GM18519 (cell line): ENCODE results near the gene VPS54.

Experiments
- ATAC-seq: cut with Tn5 transposase; IDR thresholded peaks from one replicate; pipeline ENCODE4 v1.9.1; 2021; ENCODE audit warnings: mild to moderate bottlenecking, moderate library complexity; ENCODE audit not compliant: unreplicated experiment, low FRiP score

Gene VPS54

GRCh38 chr2:64019083-64019974, at the start of gene VPS54:
TSS of gene VPS54 (minus strand) at chr2:64019428. CDS start at chr2:63983999, 35,429 bp downstream.
- ATAC-seq, result peak; percentile 40

- no peak for ATAC-seq
Measured at GRCh38 chr2:64067326-64067725, 48.1 kb upstream of the VPS54 start.

- no peak for ATAC-seq
Measured at GRCh38 chr2:64065516-64065915, 46.3 kb upstream of the VPS54 start.

GRCh38 chr2:64063924-64064331, 44.7 kb upstream of the VPS54 start:
- ATAC-seq, result no peak

GRCh38 chr2:64063454-64063853, 44.2 kb upstream of the VPS54 start:
- ATAC-seq, result no peak

GRCh38 chr2:64062840-64063239, 43.6 kb upstream of the VPS54 start:
- no peak for ATAC-seq

GRCh38 chr2:64059270-64059669, 40.0 kb upstream of the VPS54 start:
- no peak for ATAC-seq

GRCh38 chr2:64056021-64056420, 36.8 kb upstream of the VPS54 start:
- ATAC-seq, result no peak

GRCh38 chr2:64054161-64054915, 35.1 kb upstream of the VPS54 start:
- ATAC-seq, result no peak

GRCh38 chr2:64052463-64053241, 33.4 kb upstream of the VPS54 start:
- ATAC-seq, result no peak

GRCh38 chr2:64049633-64050220, 30.5 kb upstream of the VPS54 start:
- ATAC-seq, result peak; percentile 57

GRCh38 chr2:64045938-64046337, 26.7 kb upstream of the VPS54 start:
- no peak for ATAC-seq

- ATAC-seq, result no peak
Measured at GRCh38 chr2:64040161-64040560, 20.9 kb upstream of the VPS54 start.

- peak; percentile 97 for ATAC-seq
Measured at GRCh38 chr2:64036034-64036705, 16.9 kb upstream of the VPS54 start.

- ATAC-seq, result no peak
Measured at GRCh38 chr2:64035072-64035942, 16.1 kb upstream of the VPS54 start.

- no peak for ATAC-seq
Measured at GRCh38 chr2:64029116-64029665, 10.0 kb upstream of the VPS54 start.

- ATAC-seq, result no peak
Measured at GRCh38 chr2:64025741-64026140, 6.5 kb upstream of the VPS54 start.

- no peak for ATAC-seq
Measured at GRCh38 chr2:64024259-64024949, 5.2 kb upstream of the VPS54 start.
